NCI-H2227 (cell line): ENCODE data around the gene AKAP11.

Experiments used
- DNase-seq: peaks from one replicate; lab custom pipeline; 2025; ENCODE audit not compliant: unreplicated experiment; lab: John Stamatoyannopoulos, UW

AKAP11 gene

DNA sequence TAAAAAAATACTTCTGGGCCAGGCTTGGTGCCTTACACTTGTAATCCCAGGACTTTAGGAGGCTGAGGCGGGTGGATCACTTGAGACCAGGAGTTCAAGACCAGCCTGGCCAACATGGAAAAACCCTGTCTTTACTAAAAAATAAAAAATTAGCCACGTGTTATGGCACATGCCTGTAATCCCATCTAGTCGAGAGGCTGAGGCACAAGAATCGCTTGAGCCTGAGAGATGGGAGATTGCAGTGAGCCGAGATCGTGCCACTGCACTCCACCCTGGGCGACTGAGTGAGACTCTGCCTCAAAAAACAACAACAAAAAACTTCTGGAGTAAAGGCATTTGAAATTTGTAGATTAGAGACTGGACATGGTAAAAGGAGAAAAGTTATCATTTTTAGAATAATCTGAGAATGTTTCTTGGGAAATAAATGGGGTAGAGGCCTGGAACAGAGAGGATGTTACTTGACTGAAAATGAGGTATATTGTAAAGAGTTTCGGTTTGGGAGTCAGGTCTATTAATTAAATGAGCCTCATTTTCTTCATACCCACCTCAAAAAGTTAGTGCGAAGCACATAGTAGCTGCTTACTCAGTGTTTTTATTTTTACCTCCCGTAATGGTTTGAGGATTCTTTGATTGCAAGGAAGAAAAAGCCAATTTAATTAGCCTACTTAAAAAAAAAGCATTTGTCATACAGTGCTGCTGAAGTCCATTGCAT is 2.6 kb downstream of the AKAP11 start:
- no peak for DNase-seq

DNA sequence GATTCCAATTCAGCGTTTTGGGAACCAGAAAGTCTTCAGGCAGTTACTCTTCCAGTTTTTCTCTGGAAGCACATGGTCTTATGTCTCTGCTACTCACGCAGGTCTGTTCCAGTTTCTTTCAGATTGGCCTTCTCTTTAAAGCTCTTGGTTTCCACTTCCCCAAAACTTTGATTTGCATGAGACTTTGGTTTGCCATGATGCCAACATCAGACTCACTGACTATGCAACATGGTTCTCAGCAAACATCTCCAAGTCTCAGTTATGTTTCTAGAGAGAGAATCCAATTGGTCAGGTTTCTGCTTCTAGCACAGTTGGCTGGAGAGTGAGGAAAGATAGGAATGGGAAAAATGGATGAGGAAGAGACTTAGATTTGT is 3.1 kb downstream of the AKAP11 start:
- no peak for DNase-seq

DNA sequence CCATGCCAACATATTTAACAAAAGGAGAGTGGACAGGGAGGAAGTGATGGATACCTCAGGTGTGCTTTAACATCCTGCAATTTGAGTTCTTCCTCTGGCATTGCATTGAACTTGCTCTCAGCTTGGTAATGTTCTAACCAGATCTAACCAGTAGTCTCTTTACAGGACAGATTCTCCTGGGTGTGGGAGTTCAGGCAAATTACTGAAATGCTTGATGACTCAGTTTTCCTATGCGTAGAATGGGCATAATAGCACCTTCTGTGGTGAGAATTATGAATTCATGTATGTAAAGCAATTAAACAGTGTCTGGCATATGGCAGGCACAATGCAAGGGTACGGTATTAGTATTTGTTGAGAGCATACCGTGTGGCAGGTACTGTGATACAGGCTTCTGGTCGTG is 3.6 kb downstream of the AKAP11 start:
- no peak for DNase-seq

DNA sequence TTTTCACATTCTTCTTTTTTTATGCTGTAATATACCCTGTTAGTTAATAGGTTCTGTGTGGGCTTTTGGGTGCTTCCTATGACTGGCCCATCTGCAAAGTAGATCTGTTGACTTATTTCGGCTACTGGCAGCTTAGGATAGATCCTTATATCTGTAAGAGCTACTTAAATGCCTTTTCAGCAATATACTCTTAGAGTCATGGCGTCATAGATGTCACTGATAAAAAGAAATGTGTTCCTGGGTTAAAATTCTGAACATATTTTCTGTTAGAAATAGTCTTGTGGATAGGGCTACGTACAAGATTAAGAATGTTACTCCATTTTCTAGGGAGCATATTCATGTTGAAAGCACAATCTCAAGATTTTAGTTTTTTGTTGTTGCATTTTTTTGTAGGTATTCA is 4.7 kb downstream of the AKAP11 start:
- no peak for DNase-seq

DNA sequence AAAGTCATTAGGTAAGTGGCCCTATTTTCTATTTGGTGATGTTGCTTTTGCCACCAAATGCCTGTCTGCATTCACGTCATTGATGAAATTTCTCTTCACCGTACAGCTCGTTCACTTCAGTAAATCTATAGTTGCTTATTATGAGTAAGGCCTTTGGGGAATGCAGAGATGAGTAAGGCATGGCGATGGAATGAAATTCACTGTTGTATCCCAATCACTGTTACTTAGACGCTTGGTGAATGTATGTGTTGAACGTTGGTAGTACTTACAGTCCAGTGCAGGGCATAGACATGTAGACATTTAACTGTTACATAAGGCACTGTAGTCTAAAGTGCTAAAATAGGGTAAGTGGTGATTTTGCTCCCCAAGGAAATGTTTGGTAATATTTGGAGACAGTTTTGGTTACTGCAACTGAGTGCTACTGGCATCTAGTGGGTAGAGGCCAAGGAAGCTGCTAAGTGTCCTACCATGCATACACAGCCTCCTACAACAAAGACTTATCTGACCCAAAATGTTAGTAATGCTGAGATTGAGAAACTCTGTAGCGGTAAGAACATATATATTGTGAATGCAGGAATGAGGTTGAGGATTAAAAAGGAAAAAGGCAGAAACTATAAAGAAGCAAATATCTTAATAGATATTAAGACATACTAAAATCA is 5.8 kb downstream of the AKAP11 start:
- DNase-seq, result no peak

DNA sequence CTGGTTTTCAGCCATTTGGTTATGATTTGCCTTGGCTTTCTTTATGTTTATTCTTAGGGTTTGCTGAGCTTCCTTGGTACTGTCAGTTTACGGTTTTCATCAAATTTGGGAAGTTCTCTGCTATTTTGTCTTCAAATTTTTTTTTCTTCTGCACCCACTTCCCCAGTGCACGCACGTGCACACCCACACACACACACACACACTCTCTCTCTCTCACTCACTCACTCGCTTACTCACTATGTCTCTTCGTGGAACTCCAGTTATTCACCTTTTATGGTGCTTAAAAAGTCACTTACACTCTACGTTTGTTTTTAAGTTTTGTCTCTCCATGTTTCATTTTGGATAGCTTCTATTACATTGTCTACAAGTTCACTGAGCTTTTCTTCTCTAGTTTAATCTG is 7.1 kb downstream of the AKAP11 start:
- no peak for DNase-seq

DNA sequence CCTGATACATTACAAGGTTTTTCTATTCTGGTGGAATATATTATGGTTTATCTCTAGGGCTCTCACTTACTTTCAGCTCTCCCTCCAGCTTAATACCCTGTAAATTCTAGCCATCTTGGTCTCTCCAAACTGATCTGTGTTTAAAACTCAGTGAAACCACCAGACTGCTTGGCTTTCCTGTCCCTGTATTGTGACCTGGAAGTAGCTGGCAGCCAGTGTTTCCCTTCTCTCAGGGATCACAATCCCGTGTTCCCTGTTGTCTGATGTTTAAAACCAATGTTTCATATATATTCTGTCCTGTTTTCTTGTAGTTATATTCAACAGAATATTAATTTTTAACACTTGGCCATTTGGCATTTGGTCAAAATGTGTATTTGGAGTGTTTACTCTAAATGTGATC is 8.0 kb downstream of the AKAP11 start:
- no peak for DNase-seq

DNA sequence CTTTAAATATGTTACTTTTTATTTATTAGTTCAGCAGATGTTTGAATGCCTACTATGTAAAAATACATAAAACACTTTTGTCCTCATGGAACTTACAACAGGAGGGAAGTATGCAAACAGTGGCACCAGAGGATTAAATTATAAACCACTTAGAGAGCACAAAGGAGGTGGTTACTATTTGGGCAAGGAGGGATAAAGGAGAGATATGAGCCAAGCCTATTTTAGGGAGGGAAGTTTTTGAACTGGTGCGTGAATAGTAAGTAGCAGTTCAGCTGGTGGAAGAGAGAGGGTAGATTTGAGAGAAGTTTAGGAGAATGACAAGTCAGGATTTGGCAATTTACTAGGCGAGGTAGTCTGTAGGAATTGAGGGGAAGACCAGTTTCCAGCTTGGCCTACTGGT is 8.6 kb downstream of the AKAP11 start:
- no peak for DNase-seq

DNA sequence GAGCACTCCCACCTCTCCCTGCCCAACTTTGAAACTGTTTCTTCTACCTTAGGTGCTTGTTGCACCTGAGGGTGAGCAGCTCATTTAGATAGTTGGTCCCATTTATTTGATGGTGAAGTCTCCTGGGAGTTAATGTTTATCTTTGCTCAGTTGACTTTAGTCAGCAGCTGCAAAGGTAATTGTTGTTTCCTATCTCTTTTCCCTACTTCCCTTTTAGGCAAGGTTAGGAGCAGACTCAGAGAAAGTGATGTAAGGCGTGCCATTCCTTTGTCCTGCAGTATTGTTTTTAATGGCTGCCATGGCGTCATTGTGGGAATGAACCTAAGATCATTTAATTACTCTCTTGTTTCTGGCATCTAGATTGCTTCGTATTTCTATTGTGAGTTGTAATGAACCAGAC is 11.6 kb downstream of the AKAP11 start:
- DNase-seq, result no peak

DNA sequence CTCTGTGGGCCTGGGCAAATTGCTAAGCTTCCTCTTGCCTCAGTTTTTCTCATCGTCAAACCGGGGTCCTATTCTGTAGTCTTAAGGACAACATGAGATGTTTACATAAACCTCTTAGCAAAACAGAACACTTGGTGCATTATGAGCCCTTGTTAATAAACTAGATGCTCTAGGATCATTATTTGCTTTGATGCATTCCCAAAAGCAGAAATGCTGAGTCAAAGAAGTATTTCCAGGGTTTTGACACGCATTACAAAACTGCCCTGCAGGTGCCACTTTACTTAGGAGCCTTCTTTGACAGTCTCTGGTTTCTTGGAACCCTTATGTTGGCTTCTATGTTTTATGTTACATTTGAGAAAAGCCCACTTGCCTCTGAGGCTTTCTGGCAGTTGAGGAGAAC is 12.1 kb downstream of the AKAP11 start:
- no peak for DNase-seq

DNA sequence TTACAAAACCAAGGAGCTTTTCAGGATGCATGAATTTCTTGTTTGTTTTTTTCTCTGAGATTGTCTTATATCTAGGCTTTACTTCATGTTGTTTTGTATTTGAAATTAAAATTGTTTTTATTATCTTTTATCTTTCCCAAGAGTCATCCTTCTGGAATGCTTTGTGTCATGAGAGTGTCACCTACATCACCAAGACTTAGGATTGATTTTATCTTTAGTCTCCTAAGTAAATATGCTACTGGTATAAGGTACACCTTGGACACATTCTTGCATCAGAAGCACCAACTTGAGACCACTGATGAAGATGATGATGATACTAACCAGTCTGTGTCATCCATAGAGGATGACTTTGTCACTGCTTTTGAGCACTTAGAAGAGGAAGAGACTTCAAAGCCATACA is 26.4 kb downstream of the AKAP11 start:
- DNase-seq, result no peak

DNA sequence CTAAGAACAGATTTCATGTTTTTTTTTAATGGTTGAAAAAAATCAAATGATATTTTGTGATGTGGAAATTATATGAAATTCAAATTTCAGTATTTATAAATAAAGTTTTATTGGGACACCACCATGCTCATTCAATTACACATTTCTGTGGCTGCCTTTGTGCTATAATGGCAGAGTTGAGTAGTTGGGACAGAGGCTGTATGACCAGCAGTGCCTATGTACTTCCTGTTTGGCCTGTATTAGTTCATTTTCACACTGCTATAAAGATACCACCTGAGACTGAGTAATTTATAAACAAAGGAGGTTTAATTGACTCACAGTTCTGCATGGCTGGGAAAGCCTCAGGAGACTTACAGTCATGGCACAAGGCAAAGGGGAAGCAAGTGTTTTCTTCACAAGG is 33.6 kb downstream of the AKAP11 start:
- DNase-seq, result no peak

DNA sequence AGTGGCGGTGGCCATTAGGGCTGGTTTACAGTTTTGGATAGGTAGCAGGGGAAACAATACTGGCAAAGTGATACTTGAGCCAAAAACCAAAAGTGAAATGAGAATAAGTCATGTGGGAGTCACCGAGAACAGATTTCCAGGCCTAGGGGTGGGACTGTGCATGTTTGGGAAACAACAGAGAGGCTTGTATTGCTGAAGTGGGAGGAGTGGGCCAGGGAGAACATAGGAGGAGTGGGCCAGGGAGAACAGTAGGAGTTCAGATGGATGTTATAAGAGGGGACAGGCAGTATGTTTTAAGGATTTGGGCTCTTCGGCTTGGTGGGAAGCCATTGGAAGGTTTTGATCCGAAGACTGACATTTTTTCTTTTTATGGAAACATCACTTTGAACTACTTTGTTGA is 35.5 kb downstream of the AKAP11 start:
- no peak for DNase-seq

DNA sequence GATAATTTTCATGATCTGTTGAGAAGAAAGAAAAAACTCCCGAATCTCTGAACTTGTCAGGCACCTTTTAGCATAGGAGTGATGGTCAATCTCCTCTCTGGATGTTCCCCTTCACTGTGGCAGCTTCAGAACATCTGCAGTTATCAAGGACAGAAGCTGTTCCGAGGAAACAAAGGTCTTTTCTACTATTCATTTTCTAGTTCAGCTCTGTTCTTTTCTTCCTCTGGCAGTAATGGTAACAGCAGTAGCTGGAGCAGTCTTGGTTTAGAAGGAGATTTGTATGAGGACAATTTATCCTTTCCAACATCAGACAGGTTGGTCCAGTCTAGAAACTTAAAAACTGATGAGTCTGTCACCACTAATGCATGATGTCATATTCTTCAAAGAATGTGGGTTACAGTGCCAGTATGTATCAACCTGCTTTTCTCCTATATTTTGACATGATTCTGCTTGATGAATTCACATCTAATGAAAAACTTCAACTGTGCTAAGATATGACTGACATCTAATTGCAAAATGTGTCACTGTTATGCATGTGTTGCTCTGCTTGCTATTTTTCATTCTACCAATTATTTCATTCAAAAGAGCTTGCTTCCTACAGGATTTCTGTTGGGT is 41.0 kb downstream of the AKAP11 start:
- DNase-seq, result no peak

DNA sequence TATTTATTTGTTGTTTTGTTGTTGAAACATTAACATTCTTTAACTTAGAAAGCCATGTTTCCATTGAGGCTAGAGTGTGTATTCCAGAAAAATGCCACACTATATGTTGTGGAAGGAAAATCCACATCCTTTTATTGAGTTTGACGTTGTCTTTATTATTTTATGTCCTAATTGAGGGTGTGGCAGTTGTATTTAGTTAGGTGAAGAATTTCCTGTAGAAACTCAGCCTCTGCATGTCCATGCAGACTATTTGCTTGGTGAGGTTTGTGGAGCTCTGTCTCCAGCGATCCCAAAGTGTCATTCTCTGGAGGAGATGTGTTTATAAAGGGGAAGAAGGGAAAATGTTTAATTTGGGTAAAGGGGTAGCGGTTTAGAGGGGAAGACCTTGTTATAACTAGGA is 46.6 kb downstream of the AKAP11 start:
- no peak for DNase-seq

DNA sequence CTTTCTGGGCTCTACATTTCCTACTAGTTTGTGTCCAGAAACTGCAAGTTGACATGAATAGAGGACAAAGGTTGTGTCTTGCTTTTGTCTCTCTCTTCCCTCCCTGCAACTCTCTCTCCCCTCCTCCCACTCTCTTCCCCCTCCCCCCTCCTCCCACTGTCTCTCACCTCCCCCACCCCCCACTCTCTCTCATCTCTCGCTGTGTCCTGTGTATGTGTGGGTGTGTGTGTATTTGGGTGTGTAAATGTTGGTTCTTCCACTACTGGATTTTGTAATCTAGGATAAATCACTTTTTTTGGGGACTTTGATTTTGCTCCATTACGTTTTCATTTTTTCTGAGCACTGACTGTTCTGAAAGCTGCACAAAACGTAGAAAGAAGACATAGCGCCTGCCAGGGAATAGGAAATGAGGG is 48.4 kb downstream of the AKAP11 start:
- DNase-seq, result no peak

DNA sequence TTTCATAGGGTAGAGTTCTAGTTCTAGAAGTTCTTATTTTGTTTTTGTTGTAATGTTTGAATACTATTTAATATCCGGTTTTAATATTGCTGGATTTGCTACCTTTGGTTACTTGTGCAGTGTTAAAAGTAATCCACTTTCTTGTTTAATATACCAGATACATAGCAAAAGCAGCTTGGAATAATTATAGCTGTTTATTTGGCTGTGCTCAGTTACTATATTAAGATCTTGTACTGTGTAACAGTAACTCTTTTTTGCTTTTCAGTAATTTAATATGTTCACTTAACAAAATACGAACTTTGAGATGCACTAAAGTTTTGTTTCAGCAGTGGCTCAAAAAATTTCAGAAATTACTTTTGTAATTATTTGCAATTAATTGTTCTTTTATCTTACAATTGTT is 50.9 kb downstream of the AKAP11 start:
- no peak for DNase-seq

DNA sequence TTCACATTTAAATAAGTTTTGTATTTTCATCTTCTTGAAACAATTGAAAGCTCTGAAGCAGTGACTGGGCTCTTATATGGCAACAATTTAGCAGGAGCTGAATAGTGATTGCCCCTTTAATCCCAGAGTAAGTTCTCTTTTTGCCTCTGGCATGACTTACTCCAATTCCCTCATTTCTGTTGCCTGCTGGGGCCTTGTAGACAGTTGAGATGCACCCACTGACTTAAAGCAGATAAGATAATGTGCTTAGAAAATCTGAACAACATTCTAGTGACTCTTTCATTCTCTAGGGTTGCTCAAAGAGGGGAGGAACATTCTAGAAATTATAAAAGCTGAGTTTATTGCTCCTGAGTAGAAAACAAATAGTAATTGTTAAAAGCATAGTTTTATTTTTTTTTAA is 52.8 kb downstream of the AKAP11 start:
- no peak for DNase-seq

DNA sequence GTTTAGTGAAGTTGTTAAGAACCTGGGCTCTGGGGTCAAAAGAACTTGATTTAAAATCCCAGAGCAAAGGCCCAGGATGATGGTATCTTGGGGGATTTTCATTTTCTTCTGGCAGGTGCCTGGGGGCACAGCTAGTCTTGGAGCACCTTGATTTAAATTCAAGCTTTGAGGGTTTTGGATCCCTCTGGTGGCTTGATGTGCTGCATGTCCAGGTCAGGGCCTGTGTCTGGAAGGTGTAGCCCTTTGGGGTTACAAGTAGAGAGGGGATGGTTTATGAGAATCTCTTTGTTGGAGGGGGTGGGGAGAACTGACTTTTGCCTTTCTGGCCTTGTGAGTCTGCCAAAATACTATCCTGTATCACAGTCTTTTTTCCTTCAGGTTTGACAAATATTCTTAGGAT is 55.8 kb downstream of the AKAP11 start:
- DNase-seq, result no peak

DNA sequence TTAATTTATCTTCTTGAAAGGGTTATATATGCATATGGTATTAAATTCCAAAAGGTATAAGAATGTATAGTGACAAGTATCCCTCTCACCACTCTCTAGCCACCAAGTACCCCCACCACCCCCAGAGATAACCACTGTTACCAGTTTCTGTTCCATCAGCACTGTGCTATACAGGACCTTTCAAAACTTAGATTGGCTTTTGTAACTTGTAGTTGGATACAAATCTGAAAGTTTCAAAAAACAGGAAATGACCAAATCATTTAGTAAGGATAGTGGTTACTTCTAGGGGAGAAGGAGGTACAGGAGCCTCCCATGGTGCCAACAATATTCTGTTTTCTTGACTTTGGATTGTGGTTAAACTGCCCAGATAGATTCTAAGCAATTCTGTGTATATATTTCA is 56.7 kb downstream of the AKAP11 start:
- DNase-seq, result no peak

DNA sequence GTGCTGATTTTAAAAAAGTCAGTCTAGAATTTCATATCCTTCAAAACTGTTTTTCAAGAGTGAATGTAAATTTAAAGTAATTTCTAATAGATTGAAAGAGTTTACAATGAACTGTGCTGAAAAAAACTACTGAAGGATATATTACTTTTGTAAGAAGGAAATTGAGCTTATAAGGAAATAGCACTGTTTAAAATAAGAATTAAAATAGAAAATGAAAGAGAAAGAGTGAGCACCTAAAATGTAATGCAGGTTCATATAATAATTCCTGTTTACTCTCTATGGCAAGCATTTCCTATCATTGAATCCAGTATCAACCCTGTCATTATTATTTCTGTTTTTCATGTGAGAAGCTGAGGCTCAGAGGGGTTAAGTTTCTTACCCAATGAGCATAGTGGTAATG is 57.3 kb downstream of the AKAP11 start:
- DNase-seq, result no peak

DNA sequence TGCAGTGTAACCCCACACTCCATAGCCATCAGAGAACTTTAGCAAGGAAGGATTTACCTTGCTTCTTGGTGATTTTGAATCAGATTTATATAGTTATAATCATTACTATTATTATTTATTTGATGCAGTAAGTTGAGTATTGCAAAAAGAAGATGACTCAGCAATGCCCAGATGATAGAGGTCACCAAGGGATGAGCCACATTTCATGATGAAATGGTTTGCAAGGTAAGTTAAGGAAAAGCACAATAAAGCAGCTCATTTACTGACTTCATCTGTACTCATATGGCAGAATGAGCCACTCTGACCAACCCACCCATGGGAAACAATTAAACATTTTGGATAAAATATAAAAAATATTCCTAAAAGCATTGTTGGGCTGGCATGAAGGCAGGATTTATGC is 59.1 kb downstream of the AKAP11 start:
- no peak for DNase-seq
